Adrenal gland (tissue), 5 donors: ENCODE measurements around the gene HPSE.

Experiments used
- POLR2A ChIP-seq, 2 donors: fragments of 450-650 bp; IDR thresholded peaks; one replicate each; pipeline ENCODE4 v1.6.1; 2017; ENCODE audit warnings: antibody characterized with exemption in 2 of 2, mild to moderate bottlenecking in 2 of 2, moderate library complexity in 1 of 2
- TF ChIP-seq, protein P1 (sequence below), 6 experiments: fragments of 450-650 bp in 4 of 6; fragments of 200-600 bp in 2 of 6; sonication (generic) in 1 of 6; IDR thresholded peaks; 1 replicate in 5 of 6; 2 replicates in 1 of 6; pipeline versions ENCODE4 v1.5.1 to v1.8.0; 2016 to 2021; ENCODE audit warnings: antibody characterized with exemption in 6 of 6, mild to moderate bottlenecking in 2 of 6, moderate library complexity in 1 of 6
- donor health status: DM: no; HTN: no; CAD: no.

DNA sequence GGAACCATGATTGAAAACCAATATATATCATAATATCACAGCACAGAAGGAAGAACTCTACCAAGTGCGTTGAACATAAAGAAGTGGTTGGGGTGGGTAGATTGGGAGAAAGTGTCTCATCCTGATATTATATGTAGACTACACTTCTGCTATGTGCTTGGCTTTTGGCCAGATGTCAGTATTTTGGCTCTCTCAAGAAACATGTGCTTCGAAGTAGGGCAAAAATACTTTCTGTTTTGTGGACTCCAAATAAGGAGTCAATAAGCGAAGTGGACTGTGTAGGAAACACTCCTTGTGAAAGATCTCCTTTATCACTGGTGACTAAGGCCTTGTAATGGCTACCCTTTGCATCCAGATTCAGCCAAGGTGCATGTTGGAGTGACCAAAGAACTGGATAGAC, 7.8 kb upstream of the HPSE start:
- no peak for TF ChIP-seq POLR2A (IDR thresholded peaks at IDR 0.05)
- TF ChIP-seq, protein P1, sequence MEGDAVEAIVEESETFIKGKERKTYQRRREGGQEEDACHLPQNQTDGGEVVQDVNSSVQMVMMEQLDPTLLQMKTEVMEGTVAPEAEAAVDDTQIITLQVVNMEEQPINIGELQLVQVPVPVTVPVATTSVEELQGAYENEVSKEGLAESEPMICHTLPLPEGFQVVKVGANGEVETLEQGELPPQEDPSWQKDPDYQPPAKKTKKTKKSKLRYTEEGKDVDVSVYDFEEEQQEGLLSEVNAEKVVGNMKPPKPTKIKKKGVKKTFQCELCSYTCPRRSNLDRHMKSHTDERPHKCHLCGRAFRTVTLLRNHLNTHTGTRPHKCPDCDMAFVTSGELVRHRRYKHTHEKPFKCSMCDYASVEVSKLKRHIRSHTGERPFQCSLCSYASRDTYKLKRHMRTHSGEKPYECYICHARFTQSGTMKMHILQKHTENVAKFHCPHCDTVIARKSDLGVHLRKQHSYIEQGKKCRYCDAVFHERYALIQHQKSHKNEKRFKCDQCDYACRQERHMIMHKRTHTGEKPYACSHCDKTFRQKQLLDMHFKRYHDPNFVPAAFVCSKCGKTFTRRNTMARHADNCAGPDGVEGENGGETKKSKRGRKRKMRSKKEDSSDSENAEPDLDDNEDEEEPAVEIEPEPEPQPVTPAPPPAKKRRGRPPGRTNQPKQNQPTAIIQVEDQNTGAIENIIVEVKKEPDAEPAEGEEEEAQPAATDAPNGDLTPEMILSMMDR (IDR thresholded peaks at IDR 0.05): no peak
